Trophoblast cell (in vitro differentiated cells and primary cell): Measurements from ENCODE around the gene TXNDC8.
"Not testable (repeated sequence)": the region's sequence is repeated elsewhere in the genome, so short reads cannot be mapped to it uniquely, and the experiment has no call there.

Source experiments
- DNase-seq, 2 donors: peaks; one replicate each; pipeline ENCODE4 v3.0.0-alpha.2; 2016
- H2AFZ ChIP-seq: 2 replicates; pipeline ENCODE4 v1.6.1; 2013; ENCODE audit warnings: low read length, moderate library complexity, mild to moderate bottlenecking; ENCODE audit not compliant: insufficient read depth, poor library complexity
- H2AK5ac ChIP-seq: 2 replicates; pipeline ENCODE4 v1.6.1; 2013; ENCODE audit warnings: mild to moderate bottlenecking, low read length
- H2BK120ac ChIP-seq: 2 replicates; pipeline ENCODE4 v1.6.1; 2013; ENCODE audit warnings: low read length, mild to moderate bottlenecking, moderate library complexity; ENCODE audit not compliant: insufficient read depth, poor library complexity
- H2BK12ac ChIP-seq: 2 replicates; pipeline ENCODE4 v1.6.1; 2013; ENCODE audit warnings: mild to moderate bottlenecking, low read length, moderate library complexity
- H2BK5ac ChIP-seq: 2 replicates; pipeline ENCODE4 v1.6.1; 2013; ENCODE audit warnings: low read length, low read depth, moderate library complexity, mild to moderate bottlenecking; ENCODE audit not compliant: poor library complexity
- H3K14ac ChIP-seq: 2 replicates; pipeline ENCODE4 v1.6.1; 2013; ENCODE audit warnings: mild to moderate bottlenecking, low read length
- H3K18ac ChIP-seq: 2 replicates; pipeline ENCODE4 v1.6.1; 2013; ENCODE audit warnings: mild to moderate bottlenecking, low read length
- H3K23ac ChIP-seq: 2 replicates; pipeline ENCODE4 v1.6.1; 2013; ENCODE audit warnings: low read length
- H3K27ac ChIP-seq: 2 replicates; pipeline ENCODE4 v1.5.1; 2013; ENCODE audit warnings: low read depth, mild to moderate bottlenecking, inconsistent platforms, low read length, moderate library complexity
- H3K27me3 ChIP-seq: 2 replicates; pipeline ENCODE4 v1.6.1; 2013; ENCODE audit warnings: inconsistent platforms, mild to moderate bottlenecking, low read length, moderate library complexity; ENCODE audit not compliant: insufficient read depth
- H3K36me3 ChIP-seq, 2 experiments: 1 replicate in 1 of 2; 2 replicates in 1 of 2; pipeline ENCODE4 v1.6.1; 2013; ENCODE audit warnings: low read length in 2 of 2, mild to moderate bottlenecking in 2 of 2, moderate library complexity in 1 of 2; ENCODE audit not compliant: insufficient read depth in 2 of 2, control insufficient read depth in 1 of 2
- H3K4ac ChIP-seq: 2 replicates; pipeline ENCODE4 v1.6.1; 2013; ENCODE audit warnings: low read depth, mild to moderate bottlenecking, low read length, moderate library complexity
- H3K4me1 ChIP-seq, 2 experiments: 1 replicate in 1 of 2; 2 replicates in 1 of 2; pipeline ENCODE4 v1.6.1; 2013; ENCODE audit warnings: low read length in 2 of 2, mild to moderate bottlenecking in 2 of 2, moderate library complexity in 1 of 2; ENCODE audit not compliant: insufficient read depth in 2 of 2, control insufficient read depth in 1 of 2
- H3K4me2 ChIP-seq: 2 replicates; pipeline ENCODE4 v1.6.1; 2013; ENCODE audit warnings: inconsistent platforms, mild to moderate bottlenecking, low read length, moderate library complexity
- H3K4me3 ChIP-seq: 2 replicates; pipeline ENCODE4 v1.5.1; 2013; ENCODE audit warnings: mild to moderate bottlenecking, low read depth, low read length, inconsistent platforms
- H3K79me1 ChIP-seq: one replicate; pipeline ENCODE4 v1.6.1; 2013; ENCODE audit warnings: low read length
- H3K79me2 ChIP-seq: 2 replicates; pipeline ENCODE4 v1.6.1; 2013; ENCODE audit warnings: low read length, mild to moderate bottlenecking; ENCODE audit not compliant: control insufficient read depth, insufficient read depth, poor library complexity
- H3K9ac ChIP-seq: 2 replicates; pipeline ENCODE4 v1.6.1; 2013; ENCODE audit warnings: mild to moderate bottlenecking, low read length
- H3K9me3 ChIP-seq: 2 replicates; pipeline ENCODE4 v1.6.1; 2013; ENCODE audit warnings: low read depth, mild to moderate bottlenecking, control low read depth, inconsistent platforms, low read length; ENCODE audit not compliant: insufficient read depth
- H4K12ac ChIP-seq: 2 replicates; pipeline ENCODE4 v1.6.1; 2013; ENCODE audit warnings: low read depth, mild to moderate bottlenecking, low read length, moderate library complexity
- H4K8ac ChIP-seq: 2 replicates; pipeline ENCODE4 v1.6.1; 2013; ENCODE audit warnings: low read depth, mild to moderate bottlenecking, low read length, moderate library complexity
- H4K91ac ChIP-seq: one replicate; pipeline ENCODE4 v1.6.1; 2013; ENCODE audit warnings: low read depth, mild to moderate bottlenecking, low read length, moderate library complexity
- WGBS: extraction: QIAGEN DNeasy Blood & Tissue Kit; methylation state at CpG from one replicate; pipeline ENCODE4 v1.1.7; 2013; ENCODE audit warnings: missing lambda C conversion rate; ENCODE audit not compliant: insufficient read length, insufficient coverage; ENCODE audit errors: extremely low coverage; 5-methylcytosine and 5-hydroxymethylcytosine counted together

TXNDC8 gene

DNA sequence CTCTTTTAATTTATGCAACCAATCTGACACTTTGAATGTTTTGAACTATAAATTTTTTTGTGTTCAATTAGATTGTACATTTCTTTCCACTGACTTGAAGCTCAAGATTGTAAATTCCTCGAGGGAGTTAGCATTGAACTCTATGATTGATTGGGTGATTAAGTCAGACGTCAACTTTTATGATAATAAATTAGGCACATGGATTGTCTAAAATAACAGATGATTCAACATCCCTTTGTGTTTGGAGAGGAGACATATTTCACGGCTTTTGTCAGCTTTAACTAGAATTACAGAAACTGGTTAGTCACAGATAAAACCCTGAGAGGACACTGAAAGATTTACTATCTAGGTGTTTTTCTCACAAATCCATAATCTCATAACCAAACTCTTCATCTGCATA is 32.7 kb upstream of the TXNDC8 start:
- peaks cover 0 to 3% of the 10 kb centered on the region in 2 experiments for H3K36me3 ChIP-seq
- H2AK5ac ChIP-seq = no peak overlapping the region
- no peak overlapping the region for H3K18ac ChIP-seq
- no peak overlapping the region for H2BK120ac ChIP-seq
- no peak overlapping the region for H3K4ac ChIP-seq
- no CpG with 5 or more reads among the region's 3 CpGs for WGBS
- no peak overlapping the region for H3K27ac ChIP-seq
- H3K79me2 ChIP-seq = no peaks in the 10 kb centered on the region
- H3K79me1 ChIP-seq = no peaks in the 10 kb centered on the region
- no peaks in the 10 kb centered on the region for H3K9me3 ChIP-seq
- no peak for DNase-seq
- no peak overlapping the region for H4K8ac ChIP-seq
- no peak overlapping the region for H3K4me2 ChIP-seq
- no peak overlapping the region for H4K91ac ChIP-seq
- H3K9ac ChIP-seq = no peak overlapping the region
- no peak overlapping the region for H2BK5ac ChIP-seq
- H2BK12ac ChIP-seq = no peak overlapping the region
- no peak overlapping the region for H3K14ac ChIP-seq
- H2AFZ ChIP-seq = no peak overlapping the region
- H3K4me3 ChIP-seq = no peak overlapping the region
- no peaks in the 10 kb centered on the region for H3K27me3 ChIP-seq
- no peaks in the 10 kb centered on the region for H3K4me1 ChIP-seq
- no peak overlapping the region for H4K12ac ChIP-seq
- no peak overlapping the region for H3K23ac ChIP-seq

- Histone ChIP-seq H4K12ac (no peak overlapping the region), H3K27me3 (no peaks in the 10 kb centered on the region), H3K14ac (no peak overlapping the region), H2BK12ac (no peak overlapping the region), H4K91ac (no peak overlapping the region), H3K4me3 (no peak overlapping the region), H3K4me2 (no peak overlapping the region), H2AK5ac (no peak overlapping the region), H3K18ac (no peak overlapping the region), H3K4ac (no peak overlapping the region), H3K4me1 (no peaks in the 10 kb centered on the region), H2BK5ac (no peak overlapping the region), H3K9me3 (no peaks in the 10 kb centered on the region), H3K23ac (no peak overlapping the region), H4K8ac (no peak overlapping the region), H2BK120ac (no peak overlapping the region), H3K79me2 (no peaks in the 10 kb centered on the region), H3K27ac (no peak overlapping the region), H3K79me1 (no peaks in the 10 kb centered on the region), H3K36me3 (peaks cover 0 to 3% of the 10 kb centered on the region in 2 experiments), H3K9ac (no peak overlapping the region), H2AFZ (no peak overlapping the region)
- no CpG with 5 or more reads among the region's 2 CpGs for WGBS
- no peak for DNase-seq
Observed at GRCh38 chr9:110364451-110364850, 26.8 kb upstream of the TXNDC8 start.

- H4K12ac ChIP-seq, H3K79me1 ChIP-seq, H3K36me3 ChIP-seq, H3K4me1 ChIP-seq, H4K8ac ChIP-seq, H3K4ac ChIP-seq, H2BK5ac ChIP-seq, H2AFZ ChIP-seq, H3K9ac ChIP-seq, H3K27me3 ChIP-seq, H2AK5ac ChIP-seq, H3K4me3 ChIP-seq, DNase-seq, H3K14ac ChIP-seq, H4K91ac ChIP-seq, H3K9me3 ChIP-seq, H3K79me2 ChIP-seq, H2BK120ac ChIP-seq, H3K4me2 ChIP-seq, H2BK12ac ChIP-seq, H3K27ac ChIP-seq, H3K23ac ChIP-seq, H3K18ac ChIP-seq: not testable (repeated sequence)
- WGBS = no CpG with 5 or more reads among the region's 2 CpGs
Observed at GRCh38 chr9:110358992-110359391, 21.3 kb upstream of the TXNDC8 start.

DNA sequence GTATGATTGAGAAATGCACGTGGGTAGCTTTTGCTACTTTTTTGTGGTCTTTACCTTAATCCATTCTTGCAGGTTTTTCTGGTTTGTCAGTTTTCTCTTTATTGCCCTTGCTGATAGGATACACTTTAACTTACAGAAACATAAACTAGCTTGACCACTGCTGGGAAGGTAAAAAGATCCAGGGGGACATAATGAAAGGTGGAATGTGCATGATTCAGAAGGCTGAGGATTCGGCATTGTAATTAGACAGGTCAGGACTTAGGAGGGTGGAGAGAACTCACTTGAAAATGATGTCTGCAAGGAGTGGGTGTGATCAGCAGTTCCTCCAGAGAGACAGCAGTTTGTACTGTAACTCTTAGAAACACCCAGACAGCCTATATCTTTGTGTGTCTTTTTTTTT is 19.8 kb upstream of the TXNDC8 start:
- Histone ChIP-seq H2BK12ac (no peak overlapping the region), H3K4me1 (no peaks in the 10 kb centered on the region), H3K4ac (no peak overlapping the region), H4K91ac (no peak overlapping the region), H2BK5ac (no peak overlapping the region), H2BK120ac (no peak overlapping the region), H4K12ac (no peak overlapping the region), H3K9me3 (no peaks in the 10 kb centered on the region), H3K4me3 (no peak overlapping the region), H3K18ac (no peak overlapping the region), H3K79me1 (no peaks in the 10 kb centered on the region), H3K27me3 (no peaks in the 10 kb centered on the region), H3K23ac (no peak overlapping the region), H3K36me3 (no peaks in the 10 kb centered on the region), H4K8ac (no peak overlapping the region), H3K27ac (no peak overlapping the region), H2AFZ (no peak overlapping the region), H2AK5ac (no peak overlapping the region), H3K4me2 (no peak overlapping the region), H3K79me2 (no peaks in the 10 kb centered on the region), H3K14ac (no peak overlapping the region), H3K9ac (no peak overlapping the region)
- DNase-seq = peak in 1 of 2 donors; percentile 17
- no CpG with 5 or more reads among the region's 2 CpGs for WGBS
